Measurements from ENCODE around the gene FAM53C.
"Not testable (repeated sequence)": the region's sequence is repeated elsewhere in the genome, so short reads cannot be mapped to it uniquely, and the experiment has no call there.

The FAM53C gene

GRCh38 chr5:138351517-138351916, 13.5 kb downstream of the FAM53C start:
- no peak for DNase-seq

GRCh38 chr5:138352071-138352721, 14.1 kb downstream of the FAM53C start, which contains the start of gene KDM3B:
Gene KDM3B (plus strand): TSS chr5:138352685. CDS start chr5:138352796, 111 bp downstream.
- peak; percentile 93 for DNase-seq

GRCh38 chr5:138352722-138353559, 14.9 kb downstream of the FAM53C start:
- DNase-seq, result peak; percentile 79

- no peak for DNase-seq
Measured at GRCh38 chr5:138353560-138354080, 15.6 kb downstream of the FAM53C start.

- no peak for DNase-seq
Measured at GRCh38 chr5:138354387-138354786, 16.3 kb downstream of the FAM53C start.

GRCh38 chr5:138354926-138355378, 16.9 kb downstream of the FAM53C start:
- peak; percentile 47 for DNase-seq

- DNase-seq, result no peak
Measured at GRCh38 chr5:138359621-138360020, 21.6 kb downstream of the FAM53C start.

GRCh38 chr5:138360941-138361452, 22.9 kb downstream of the FAM53C start:
- no peak for DNase-seq

- DNase-seq, result no peak
Measured at GRCh38 chr5:138364576-138364975, 26.5 kb downstream of the FAM53C start.

GRCh38 chr5:138366632-138367382, 28.7 kb downstream of the FAM53C start:
- DNase-seq, result no peak

GRCh38 chr5:138369261-138369660, 31.2 kb downstream of the FAM53C start:
- DNase-seq, result no peak

GRCh38 chr5:138369706-138370105, 31.6 kb downstream of the FAM53C start:
- DNase-seq, result no peak

GRCh38 chr5:138370537-138370936, 32.5 kb downstream of the FAM53C start:
- DNase-seq, result no peak

GRCh38 chr5:138371454-138371853, 33.4 kb downstream of the FAM53C start:
- no peak for DNase-seq

- DNase-seq, result no peak
Measured at GRCh38 chr5:138372225-138372624, 34.2 kb downstream of the FAM53C start.

GRCh38 chr5:138372653-138373052, 34.6 kb downstream of the FAM53C start:
- no peak for DNase-seq

- no peak for DNase-seq
Measured at GRCh38 chr5:138382347-138382746, 44.3 kb downstream of the FAM53C start.

- DNase-seq, result no peak
Measured at GRCh38 chr5:138385660-138386059, 47.6 kb downstream of the FAM53C start.

GRCh38 chr5:138386290-138386689, 48.2 kb downstream of the FAM53C start:
- no peak for DNase-seq

- no peak for DNase-seq
Measured at GRCh38 chr5:138389332-138389731, 51.3 kb downstream of the FAM53C start.

GRCh38 chr5:138389911-138390310, 51.8 kb downstream of the FAM53C start:
- DNase-seq, result not testable (repeated sequence)

- peak; percentile 75 for DNase-seq
Measured at GRCh38 chr5:138391859-138392386, 53.9 kb downstream of the FAM53C start.
